H1 (cell line): ENCODE measurements around the gene GAS2L1. TPM values are rescaled to one million over a fixed set of nuclear protein-coding genes. Genes with fewer than 3 reads are reported as not detected.
"Not testable (repeated sequence)": the region's sequence is repeated elsewhere in the genome, so short reads cannot be mapped to it uniquely, and the experiment has no call there.

Experiments
- CTCF ChIA-PET: fragments of 300-600 bp; sonication (Branson Sonifier 250); formaldehyde crosslinking; loops from one replicate; lab custom pipeline; 2021; ENCODE audit not compliant: partially characterized antibody; lab: Charles Lee
- POLR2A ChIA-PET: fragments of 300-600 bp; sonication (Branson Sonifier 250); formaldehyde crosslinking; loops from one replicate; lab custom pipeline; 2021; ENCODE audit warnings: inconsistent platforms; ENCODE audit not compliant: partially characterized antibody; lab: Charles Lee
- DNase-seq, 2 experiments: peaks; one replicate each; pipeline versions ENCODE4 v3.0.0 to v3.0.0-alpha.2; 2010 to 2022; ENCODE audit warnings: low spot score in 2 of 2, low read depth in 1 of 2, mixed read lengths in 1 of 2
- FAIRE-seq: peaks from 2 replicates; lab custom pipeline; 2011; peaks lifted over from hg19 to GRCh38; lab: Jason Lieb, UNC
- H2AFZ ChIP-seq: 2 replicates; pipeline ENCODE4 v1.8.1; 2012; ENCODE audit warnings: low read length, inconsistent platforms
- H2AK5ac ChIP-seq: 2 replicates; pipeline ENCODE4 v1.6.1; 2013; ENCODE audit warnings: low read depth, low read length
- H2BK120ac ChIP-seq: replicated peaks from 2 replicates; pipeline ENCODE3; 2013; ENCODE audit warnings: low read depth, low read length, inconsistent platforms
- H2BK12ac ChIP-seq: 2 replicates; pipeline ENCODE4 v1.6.1; 2013; ENCODE audit warnings: low read depth, low read length
- H2BK15ac ChIP-seq: 2 replicates; pipeline ENCODE4 v1.6.1; 2013; ENCODE audit warnings: low read length
- H2BK20ac ChIP-seq: 2 replicates; pipeline ENCODE4 v1.6.1; 2013; ENCODE audit warnings: low read length
- H2BK5ac ChIP-seq: 2 replicates; pipeline ENCODE4 v1.6.1; 2013; ENCODE audit warnings: low read depth, low read length
- H3K14ac ChIP-seq: 2 replicates; pipeline ENCODE4 v1.6.1; 2013; ENCODE audit warnings: inconsistent platforms; ENCODE audit not compliant: insufficient read length
- H3K18ac ChIP-seq: 2 replicates; pipeline ENCODE4 v1.6.1; 2013; ENCODE audit warnings: low read length; ENCODE audit errors: extremely low read depth
- H3K23ac ChIP-seq: 2 replicates; pipeline ENCODE4 v1.6.1; 2013; ENCODE audit warnings: inconsistent platforms; ENCODE audit not compliant: insufficient read length
- H3K23me2 ChIP-seq: 2 replicates; pipeline ENCODE4 v1.6.1; 2013; ENCODE audit warnings: low read depth, low read length
- H3K27ac ChIP-seq: 2 replicates; pipeline ENCODE4 v1.6.1; 2011; ENCODE audit warnings: low read depth, low read length, inconsistent platforms
- H3K27me3 ChIP-seq, 4 experiments: replicated peaks in 1 of 4; 1 replicate in 1 of 4; 2 replicates in 3 of 4; pipeline versions ENCODE4 v1.6.1 to v1.8.1; 2011 to 2013; ENCODE audit warnings: low read length in 3 of 4, mild to moderate bottlenecking in 3 of 4, inconsistent platforms in 2 of 4, mixed read lengths in 2 of 4, moderate library complexity in 1 of 4; ENCODE audit not compliant: control insufficient read depth in 3 of 4, insufficient read depth in 3 of 4; ENCODE audit errors: extremely low read depth in 1 of 4
- H3K36me3 ChIP-seq, 4 experiments: 2 replicates each; pipeline versions ENCODE4 v1.6.1 to v1.8.1; 2011 to 2013; ENCODE audit warnings: mild to moderate bottlenecking in 4 of 4, low read length in 3 of 4, moderate library complexity in 2 of 4, control low read depth in 1 of 4, inconsistent platforms in 1 of 4; ENCODE audit not compliant: insufficient read depth in 4 of 4, control insufficient read depth in 2 of 4
- H3K4ac ChIP-seq: replicated peaks from 2 replicates; pipeline ENCODE3; 2013; ENCODE audit warnings: low read length, low read depth, mixed read lengths, inconsistent platforms; ENCODE audit not compliant: insufficient read length
- H3K4me1 ChIP-seq, 4 experiments: replicated peaks in 1 of 4; 1 replicate in 1 of 4; 2 replicates in 3 of 4; pipeline versions ENCODE4 v1.6.1 to v1.8.1; 2011 to 2013; ENCODE audit warnings: low read length in 3 of 4, inconsistent platforms in 2 of 4, mixed read lengths in 1 of 4; ENCODE audit not compliant: insufficient read depth in 4 of 4, control insufficient read depth in 3 of 4
- H3K4me2 ChIP-seq, 2 experiments: 2 replicates each; pipeline versions ENCODE4 v1.6.1 to v1.8.1; 2011 to 2013; ENCODE audit warnings: low read depth in 2 of 2, low read length in 2 of 2, control low read depth in 1 of 2, inconsistent platforms in 1 of 2, mild to moderate bottlenecking in 1 of 2; ENCODE audit not compliant: insufficient read depth in 1 of 2
- H3K4me3 ChIP-seq, 4 experiments: fragments of 200-600, 300-600 bp in 1 of 4; sonication (generic), shearing (Covaris generic), sonication (Bioruptor Twin) in 1 of 4; 2 replicates each; pipeline versions ENCODE4 v1.5.1 to v1.8.1; 2011 to 2016; ENCODE audit warnings: low read length in 4 of 4, low read depth in 3 of 4, control low read depth in 2 of 4, inconsistent platforms in 2 of 4, mild to moderate bottlenecking in 2 of 4, mixed read lengths in 1 of 4, moderate library complexity in 1 of 4; ENCODE audit not compliant: insufficient read depth in 2 of 4; ENCODE audit errors: extremely low read depth in 1 of 4
- H3K56ac ChIP-seq: replicated peaks from 2 replicates; pipeline ENCODE3; 2013; ENCODE audit warnings: low read depth, mild to moderate bottlenecking, mixed read lengths, low read length, inconsistent platforms; ENCODE audit not compliant: insufficient read length
- H3K79me1 ChIP-seq: 2 replicates; pipeline ENCODE4 v1.6.1; 2013; ENCODE audit warnings: low read depth, low read length, control low read depth
- H3K79me2 ChIP-seq, 2 experiments: 2 replicates each; pipeline versions ENCODE4 v1.6.1 to v1.8.1; 2012 to 2013; ENCODE audit warnings: low read length in 2 of 2, mild to moderate bottlenecking in 2 of 2, inconsistent platforms in 1 of 2; ENCODE audit not compliant: insufficient read depth in 2 of 2, control insufficient read depth in 1 of 2
- H3K9ac ChIP-seq, 4 experiments: replicated peaks in 1 of 4; 1 replicate in 1 of 4; 2 replicates in 3 of 4; pipeline versions ENCODE4 v1.6.1 to v1.8.1; 2011 to 2013; ENCODE audit warnings: low read depth in 3 of 4, low read length in 3 of 4, control low read depth in 2 of 4, mild to moderate bottlenecking in 2 of 4, moderate library complexity in 2 of 4, inconsistent platforms in 1 of 4; ENCODE audit errors: extremely low read depth in 1 of 4
- H3K9me3 ChIP-seq, 2 experiments: 2 replicates each; pipeline versions ENCODE4 v1.6.1 to v1.8.1; 2012 to 2013; ENCODE audit warnings: mild to moderate bottlenecking in 2 of 2, moderate library complexity in 2 of 2, control low read depth in 1 of 2, inconsistent platforms in 1 of 2, low read depth in 1 of 2, low read length in 1 of 2, mixed read lengths in 1 of 2; ENCODE audit not compliant: insufficient read depth in 2 of 2
- H4K20me1 ChIP-seq, 2 experiments: replicated peaks in 1 of 2; 2 replicates each; pipeline versions ENCODE3 to v1.8.1; 2011 to 2013; ENCODE audit warnings: inconsistent platforms in 2 of 2, low read length in 2 of 2, mild to moderate bottlenecking in 1 of 2; ENCODE audit not compliant: insufficient read depth in 2 of 2, control insufficient read depth in 1 of 2
- H4K5ac ChIP-seq: 2 replicates; pipeline ENCODE4 v1.6.1; 2013; ENCODE audit warnings: low read length, low read depth, mixed read lengths, inconsistent platforms; ENCODE audit not compliant: insufficient read length
- H4K8ac ChIP-seq: 2 replicates; pipeline ENCODE4 v1.8.0; 2013; ENCODE audit warnings: mild to moderate bottlenecking, moderate library complexity, low read length, inconsistent platforms; ENCODE audit not compliant: insufficient read depth; ENCODE audit errors: extremely low read depth
- H4K91ac ChIP-seq: replicated peaks from 2 replicates; pipeline ENCODE3; 2013; ENCODE audit warnings: low read length, mixed read lengths, inconsistent platforms; ENCODE audit not compliant: insufficient read length
- CTCF ChIP-seq, 3 experiments: IDR thresholded peaks; 1 replicate in 2 of 3; 2 replicates in 1 of 3; pipeline versions ENCODE4 v1.5.1 to v1.6.1; 2011; ENCODE audit warnings: low read length in 3 of 3, mild to moderate bottlenecking in 3 of 3, inconsistent platforms in 2 of 3, low read depth in 1 of 3, moderate library complexity in 1 of 3; ENCODE audit not compliant: insufficient read depth in 1 of 3; ENCODE audit errors: control extremely low read depth in 1 of 3
- KDM4A ChIP-seq: IDR thresholded peaks from one replicate; pipeline ENCODE4 v1.7.1; 2012; ENCODE audit warnings: low read depth, mild to moderate bottlenecking, moderate library complexity, low read length, inconsistent platforms; ENCODE audit not compliant: severe bottlenecking
- SRF ChIP-seq: IDR thresholded peaks from 2 replicates; pipeline ENCODE4 v1.6.1; 2011; ENCODE audit warnings: mild to moderate bottlenecking, low read depth, low read length, moderate library complexity
- SUZ12 ChIP-seq: fragments of 200-600 bp; sonication (generic); IDR thresholded peaks from 2 replicates; pipeline ENCODE4 v1.6.1; 2012; ENCODE audit warnings: mild to moderate bottlenecking, inconsistent platforms, low read length, moderate library complexity, mixed read lengths
- TAF1 ChIP-seq: IDR thresholded peaks from 2 replicates; pipeline ENCODE4 v1.6.1; 2011; ENCODE audit warnings: mild to moderate bottlenecking, low read depth, low read length
- TBP ChIP-seq: IDR thresholded peaks from 2 replicates; pipeline ENCODE4 v1.6.1; 2011; ENCODE audit warnings: low read depth, low read length, improper control_type of control experiment
- WGBS, 2 experiments: shearing (Covaris generic) in 1 of 2; methylation state at CpG; one replicate each; pipeline versions ENCODE4 v1.1.6 to v1.1.7; 2013 to 2015; ENCODE audit warnings: low lambda C conversion rate in 2 of 2, mixed read lengths in 2 of 2, inconsistent platforms in 1 of 2, low coverage in 1 of 2, missing lambda C conversion rate in 1 of 2; ENCODE audit not compliant: insufficient replicate concordance in 2 of 2, insufficient coverage in 1 of 2, insufficient read length in 1 of 2; ENCODE audit errors: extremely low coverage in 1 of 2, missing lambda C conversion rate in 1 of 2; 5-methylcytosine and 5-hydroxymethylcytosine counted together
- polyA plus RNA-seq, 7 experiments: library from polyadenylated mRNA; depleted of rRNA in 3 of 7; stranded (reverse) in 5 of 7; unstranded in 2 of 7; fragments of >200 nt in 5 of 7; fragments of 200-250 nt in 2 of 7; gene quantifications; 1 replicate in 5 of 7; 2 replicates in 1 of 7; 4 replicates in 1 of 7; pipeline versions ENCODE4 v1.2.1 to v1.2.3, GENCODE V29; 2011 to 2013; ENCODE audit warnings: missing spikeins in 2 of 7, mixed read lengths in 2 of 7
- total RNA-seq: library from RNA; stranded (reverse); fragmentation: NEBNext Ultra II Directional; extraction: Animal tissue kit (Norgen Biotek cat#: 25700); gene quantifications from 2 replicates; pipeline ENCODE4 v1.2.1, GENCODE V29; 2021

Gene GAS2L1
- total and polyA plus RNA-seq, 2 of the 8 experiments (the other 6 are each of a cell fraction or from before 2014, with no cell fraction given): 3.6 to 10.1 TPM

- no peak for TF ChIP-seq CTCF (IDR thresholded peaks at IDR 0.05; ENCODE audit: control extremely low read depth in 1 of 3, insufficient read depth in 1 of 3, low read depth in 1 of 3, low read length in 3 of 3)
- no peak for TF ChIP-seq SUZ12
- no peak for TF ChIP-seq TAF1
- TF ChIP-seq TBP: no peak
- TF ChIP-seq KDM4A: no peak
- TF ChIP-seq SRF: no peak
Observed at GRCh38 chr22:29344137-29344536, 37.7 kb downstream of the GAS2L1 start (continued).

GRCh38 chr22:29344889-29345288 is 38.4 kb downstream of the GAS2L1 start:
- H4K5ac ChIP-seq, POLR2A ChIA-PET, H4K20me1 ChIP-seq, H4K91ac ChIP-seq, H2BK5ac ChIP-seq, DNase-seq, H3K9ac ChIP-seq, H2BK20ac ChIP-seq, H3K14ac ChIP-seq, H3K4ac ChIP-seq, H3K79me1 ChIP-seq, H2BK12ac ChIP-seq, FAIRE-seq, H3K4me2 ChIP-seq, H2AFZ ChIP-seq, H3K9me3 ChIP-seq, H3K4me3 ChIP-seq, H3K23ac ChIP-seq, H4K8ac ChIP-seq, H3K18ac ChIP-seq, H2AK5ac ChIP-seq, H2BK120ac ChIP-seq, H3K27me3 ChIP-seq, H3K56ac ChIP-seq, H3K79me2 ChIP-seq, H3K27ac ChIP-seq, H3K4me1 ChIP-seq, H2BK15ac ChIP-seq, H3K23me2 ChIP-seq: not testable (repeated sequence)
- CTCF ChIA-PET: interaction anchor here (0.7 to 1.5 kb wide), 4 partner anchors 14 to 31 kb away, joined by 3 to 5 read pairs (median 4); no protein-coding TSS in a partner anchor
- H3K36me3 ChIP-seq: peaks cover 13 to 45% (median 27%) of the 10 kb centered on the region in 4 experiments
- WGBS, 2 experiments: 95% methylated on average over 5 of the region's 5 CpGs; no CpG with 5 or more reads in 1 of the 2 experiments
